A673 (cell line): ENCODE data around the gene CT45A10. TPM values are rescaled to one million over a fixed set of nuclear protein-coding genes. Genes with fewer than 3 reads are reported as not detected.
A peak's percentile ranks its signal among the peaks of the same experiment; 100 is the strongest.
"Not testable (repeated sequence)": the region's sequence is repeated elsewhere in the genome, so short reads cannot be mapped to it uniquely, and the experiment has no call there.

Experiments used
- BruUV-seq: library from RNA; stranded (reverse); fragments of 400-500 nt; replicated peaks from 2 replicates; lab custom pipeline; 2021; lab: Mats Ljungman, UMichigan
- CTCF ChIA-PET: fragments of 300-600 bp; sonication (Branson Sonifier 250); formaldehyde crosslinking; loops from one replicate; lab custom pipeline; 2022; ENCODE audit warnings: antibody characterized with exemption; lab: Charles Lee
- POLR2A ChIA-PET: fragments of 300-600 bp; sonication (Branson Sonifier 250); formaldehyde crosslinking; loops from one replicate; lab custom pipeline; 2022; ENCODE audit warnings: antibody characterized with exemption; ENCODE audit not compliant: low non-redundant PET; lab: Charles Lee
- DNase-seq: peaks from one replicate; pipeline ENCODE4 v3.0.0-alpha.2; 2015; ENCODE audit warnings: low spot score
- H3K27ac ChIP-seq: fragments of 200-600 bp; sonication (generic); 2 replicates; pipeline ENCODE4 v1.5.1; 2016; ENCODE audit warnings: mixed run types, low read depth, mild to moderate bottlenecking, mixed read lengths, antibody characterized with exemption, low read length; ENCODE audit not compliant: poor library complexity, severe bottlenecking
- H3K27me3 ChIP-seq: fragments of 200-600 bp; sonication (generic); replicated peaks from 2 replicates; pipeline ENCODE4 v1.6.1; 2017; ENCODE audit warnings: mixed run types, low read depth, mild to moderate bottlenecking, mixed read lengths, antibody characterized with exemption, low read length; ENCODE audit not compliant: insufficient read depth, poor library complexity
- H3K36me3 ChIP-seq: fragments of 200-600 bp; sonication (generic); 2 replicates; pipeline ENCODE4 v1.6.1; 2016; ENCODE audit warnings: mixed run types, mild to moderate bottlenecking, mixed read lengths, antibody characterized with exemption, low read length; ENCODE audit not compliant: insufficient read depth, poor library complexity, severe bottlenecking
- H3K4me1 ChIP-seq: fragments of 200-600 bp; sonication (generic); 2 replicates; pipeline ENCODE4 v1.6.1; 2017; ENCODE audit warnings: mixed run types, mild to moderate bottlenecking, mixed read lengths, antibody characterized with exemption, low read length; ENCODE audit not compliant: insufficient read depth, poor library complexity, severe bottlenecking
- H3K4me3 ChIP-seq: fragments of 200-600 bp; sonication (generic); 2 replicates; pipeline ENCODE4 v1.5.1; 2016; ENCODE audit warnings: low read depth, mixed run types, mild to moderate bottlenecking, mixed read lengths, low read length; ENCODE audit not compliant: poor library complexity, severe bottlenecking
- H3K9me3 ChIP-seq: fragments of 200-600 bp; sonication (generic); 2 replicates; pipeline ENCODE4 v1.6.1; 2016; ENCODE audit warnings: mixed run types, low read depth, mild to moderate bottlenecking, mixed read lengths, antibody characterized with exemption, low read length; ENCODE audit not compliant: poor library complexity, severe bottlenecking
- EZH2 ChIP-seq: fragments of 200-600 bp; sonication (generic); IDR thresholded peaks from 2 replicates; pipeline ENCODE4 v1.6.1; 2017; ENCODE audit warnings: borderline replicate concordance, low read depth, mild to moderate bottlenecking, mixed read lengths, antibody characterized with exemption, low read length; ENCODE audit not compliant: poor library complexity, severe bottlenecking
- intact Hi-C: fragments of 100-400 bp; cut with micrococcal nuclease; formaldehyde crosslinking; loops from one replicate; pipeline ENCODE4 v1.10.0; 2022; ENCODE audit not compliant: unreplicated experiment
- total RNA-seq: library from RNA; stranded (reverse); gene quantifications from 2 replicates; pipeline ENCODE4 v1.2.3, GENCODE V29; 2021
- TF ChIP-seq, protein P1 (sequence below): fragments of 300-800, 200-600 bp; sonication (generic); conservative IDR thresholded peaks from 2 replicates; pipeline ENCODE4 v1.5.1; 2017; ENCODE audit warnings: low read depth, mild to moderate bottlenecking, antibody characterized with exemption, low read length, moderate library complexity, mixed read lengths

The CT45A10 gene
- total RNA-seq, 1 experiment from 2014 or later: not detected

DNA sequence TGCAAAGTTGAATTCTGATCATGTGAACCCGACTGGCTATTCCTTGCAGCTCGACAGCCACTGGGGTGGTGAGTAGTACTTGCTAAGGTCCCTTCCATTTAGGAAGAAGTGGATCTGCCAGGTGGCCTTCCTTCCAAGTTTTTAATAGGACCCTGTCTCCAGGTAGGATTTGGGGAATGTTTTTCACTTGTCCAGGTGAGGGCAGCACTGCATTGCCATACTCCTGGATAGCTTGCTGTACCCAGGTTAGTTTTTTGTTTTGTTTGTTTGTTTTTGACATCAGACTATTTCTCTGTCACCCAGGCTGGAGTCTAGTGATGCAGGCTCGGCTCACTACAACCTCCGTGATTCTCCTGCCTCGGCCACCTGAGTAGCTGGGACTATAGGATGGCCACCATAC lies 30.1 kb upstream of the CT45A10 start:
- DNase-seq: no peak
- H3K4me1 ChIP-seq: no peaks in the 10 kb centered on the region
- no peaks in the 10 kb centered on the region for H3K9me3 ChIP-seq
- POLR2A ChIA-PET: no interaction called here
- peaks cover 8% of the 10 kb centered on the region for H3K27me3 ChIP-seq
- no peak overlapping the region for H3K4me3 ChIP-seq
- intact Hi-C loops: no loop called here
- CTCF ChIA-PET: no interaction called here
- H3K27ac ChIP-seq: no peak overlapping the region
- TF ChIP-seq, protein P1, sequence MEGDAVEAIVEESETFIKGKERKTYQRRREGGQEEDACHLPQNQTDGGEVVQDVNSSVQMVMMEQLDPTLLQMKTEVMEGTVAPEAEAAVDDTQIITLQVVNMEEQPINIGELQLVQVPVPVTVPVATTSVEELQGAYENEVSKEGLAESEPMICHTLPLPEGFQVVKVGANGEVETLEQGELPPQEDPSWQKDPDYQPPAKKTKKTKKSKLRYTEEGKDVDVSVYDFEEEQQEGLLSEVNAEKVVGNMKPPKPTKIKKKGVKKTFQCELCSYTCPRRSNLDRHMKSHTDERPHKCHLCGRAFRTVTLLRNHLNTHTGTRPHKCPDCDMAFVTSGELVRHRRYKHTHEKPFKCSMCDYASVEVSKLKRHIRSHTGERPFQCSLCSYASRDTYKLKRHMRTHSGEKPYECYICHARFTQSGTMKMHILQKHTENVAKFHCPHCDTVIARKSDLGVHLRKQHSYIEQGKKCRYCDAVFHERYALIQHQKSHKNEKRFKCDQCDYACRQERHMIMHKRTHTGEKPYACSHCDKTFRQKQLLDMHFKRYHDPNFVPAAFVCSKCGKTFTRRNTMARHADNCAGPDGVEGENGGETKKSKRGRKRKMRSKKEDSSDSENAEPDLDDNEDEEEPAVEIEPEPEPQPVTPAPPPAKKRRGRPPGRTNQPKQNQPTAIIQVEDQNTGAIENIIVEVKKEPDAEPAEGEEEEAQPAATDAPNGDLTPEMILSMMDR: peak; percentile 40
- TF ChIP-seq EZH2: no peak
- BruUV-seq: no TSS peak
- no peaks in the 10 kb centered on the region for H3K36me3 ChIP-seq

DNA sequence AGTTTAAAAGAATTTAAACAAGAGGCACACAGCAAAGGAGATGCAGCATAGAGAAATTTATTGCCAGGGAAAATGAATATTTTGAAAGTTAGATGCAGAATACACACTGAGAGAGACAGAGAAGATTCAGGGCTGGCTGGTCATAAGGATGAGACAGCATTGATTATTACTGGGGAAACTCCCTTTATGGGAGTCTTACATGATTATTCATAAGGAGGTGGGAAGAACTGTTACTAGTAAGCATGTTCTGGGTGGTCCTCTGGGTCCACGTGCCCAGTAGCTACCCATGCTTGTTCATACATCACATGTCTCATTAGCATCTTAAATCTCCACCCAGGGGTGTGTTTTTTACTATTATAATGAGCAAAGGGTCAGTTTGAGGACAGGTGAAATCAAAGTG lies 27.3 kb upstream of the CT45A10 start:
- intact Hi-C loops, H3K36me3 ChIP-seq, H3K4me1 ChIP-seq, H3K27ac ChIP-seq, DNase-seq, BruUV-seq, H3K27me3 ChIP-seq, H3K9me3 ChIP-seq, H3K4me3 ChIP-seq, POLR2A ChIA-PET, CTCF ChIA-PET: not testable (repeated sequence)

DNA sequence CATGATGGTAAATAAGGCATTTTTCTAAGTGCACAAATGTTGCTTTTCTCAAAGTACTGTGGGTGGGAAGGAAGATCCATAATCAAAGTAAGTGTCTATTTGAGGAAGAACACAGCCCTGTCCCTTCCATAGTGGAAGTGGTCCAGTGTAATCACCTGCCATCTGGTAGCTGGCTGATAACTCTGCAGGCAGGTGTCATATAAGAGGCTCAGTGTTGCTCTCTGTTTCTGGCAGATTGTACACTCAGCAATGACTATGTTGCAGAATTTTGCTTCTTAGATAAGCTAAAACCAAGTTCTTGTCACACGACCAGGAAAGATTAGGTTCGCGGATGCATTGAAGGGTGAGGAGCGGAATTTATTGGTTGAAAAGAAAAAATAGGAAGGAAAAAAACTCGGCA lies 21.2 kb upstream of the CT45A10 start:
- no peak overlapping the region for H3K27ac ChIP-seq
- H3K27me3 ChIP-seq: peaks cover 12% of the 10 kb centered on the region
- CTCF ChIA-PET: no interaction called here
- no peaks in the 10 kb centered on the region for H3K36me3 ChIP-seq
- POLR2A ChIA-PET: no interaction called here
- no peaks in the 10 kb centered on the region for H3K9me3 ChIP-seq
- TF ChIP-seq EZH2: no peak
- TF ChIP-seq, protein P1: no peak
- BruUV-seq: no TSS peak
- no peaks in the 10 kb centered on the region for H3K4me1 ChIP-seq
- no peak overlapping the region for H3K4me3 ChIP-seq
- DNase-seq: no peak
- intact Hi-C loops: no loop called here

DNA sequence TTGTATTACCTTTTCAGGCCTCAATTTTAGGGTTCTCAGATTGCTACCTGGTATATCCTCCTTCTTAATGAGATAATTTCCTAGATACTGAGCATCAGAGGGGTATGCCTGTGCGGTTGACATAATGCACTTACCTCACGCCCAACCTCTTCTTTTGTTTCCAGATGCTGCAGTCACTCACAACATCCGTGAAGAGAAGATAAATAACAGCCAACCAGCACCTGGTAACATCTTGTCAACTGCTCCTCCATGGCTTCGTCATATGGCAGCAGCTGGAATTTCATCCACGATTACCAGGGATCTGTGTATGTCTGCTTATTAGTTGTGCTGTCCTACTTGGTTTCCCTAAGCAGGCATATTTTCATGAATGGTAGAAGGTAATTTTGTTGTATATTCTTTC lies 17.0 kb upstream of the CT45A10 start:
- BruUV-seq: no TSS peak
- POLR2A ChIA-PET: no interaction called here
- CTCF ChIA-PET: no interaction called here

More for the DNA sequence above, 17.0 kb upstream of the CT45A10 start:
- no peak overlapping the region for H3K27ac ChIP-seq
- no peaks in the 10 kb centered on the region for H3K36me3 ChIP-seq
- DNase-seq: no peak
- H3K27me3 ChIP-seq: peaks cover 12% of the 10 kb centered on the region
- H3K9me3 ChIP-seq: no peaks in the 10 kb centered on the region
- TF ChIP-seq EZH2: no peak
- TF ChIP-seq, protein P1: no peak
- H3K4me3 ChIP-seq: no peak overlapping the region
- intact Hi-C loops: no loop called here
- no peaks in the 10 kb centered on the region for H3K4me1 ChIP-seq
